Transverse colon (tissue), 4 donors: Measurements from ENCODE around the gene GEMIN5. TPM values are rescaled to one million over a fixed set of nuclear protein-coding genes. Genes with fewer than 3 reads are reported as not detected.

Source experiments
- DNase-seq: peaks from one replicate; pipeline ENCODE4 v3.0.0-alpha.2; 2019
- H3K27ac ChIP-seq, 4 donors: fragments of 200-600 bp; sonication (generic); 2 replicates each; pipeline ENCODE4 v1.5.1; 2016 to 2018; ENCODE audit warnings: inconsistent platforms in 4 of 4
- H3K27me3 ChIP-seq: fragments of 200-600 bp; sonication (generic); 2 replicates; pipeline ENCODE4 v1.5.1; 2017; ENCODE audit warnings: inconsistent platforms
- H3K36me3 ChIP-seq, 4 donors: fragments of 200-600 bp; sonication (generic); 2 replicates each; pipeline ENCODE4 v1.5.1; 2017 to 2019; ENCODE audit warnings: inconsistent platforms in 4 of 4
- H3K4me1 ChIP-seq, 4 donors: fragments of 200-600 bp; sonication (generic); 2 replicates each; pipeline ENCODE4 v1.5.1; 2017 to 2020; ENCODE audit warnings: inconsistent platforms in 4 of 4
- H3K4me3 ChIP-seq, 4 donors: fragments of 200-600 bp; sonication (generic); 1 replicate in 1 of 4; 2 replicates in 3 of 4; pipeline versions ENCODE4 v1.5.1 to v1.6.1; 2017 to 2019; ENCODE audit warnings: inconsistent platforms in 4 of 4
- H3K9me3 ChIP-seq, 2 donors: fragments of 200-600 bp; sonication (generic); 2 replicates each; pipeline ENCODE4 v1.5.1; 2017 to 2019; ENCODE audit warnings: inconsistent platforms in 2 of 2
- CTCF ChIP-seq, 5 experiments: fragments of 200-600 bp in 3 of 5; fragments of 450-650 bp in 2 of 5; sonication (generic) in 3 of 5; IDR thresholded peaks; 1 replicate in 2 of 5; 2 replicates in 3 of 5; pipeline ENCODE4 v1.5.1; 2016 to 2017; ENCODE audit warnings: antibody characterized with exemption in 5 of 5, inconsistent platforms in 3 of 5, mild to moderate bottlenecking in 2 of 5, moderate library complexity in 1 of 5
- EP300 ChIP-seq: sonication (generic); formaldehyde crosslinking; IDR thresholded peaks from one replicate; pipeline ENCODE4 v1.6.1; 2017; ENCODE audit warnings: antibody characterized with exemption, low read depth
- POLR2A ChIP-seq: fragments of 450-650 bp; IDR thresholded peaks from one replicate; pipeline ENCODE4 v1.6.1; 2016; ENCODE audit warnings: antibody characterized with exemption, mild to moderate bottlenecking, moderate library complexity
- POLR2AphosphoS5 ChIP-seq, 3 donors: sonication (generic); formaldehyde crosslinking; IDR thresholded peaks; one replicate each; pipeline ENCODE4 v1.6.1; 2016; ENCODE audit warnings: antibody characterized with exemption in 3 of 3
- WGBS, 2 donors: methylation state at CpG; one replicate each; pipeline ENCODE4 v1.1.5; 2018; ENCODE audit warnings: low coverage in 1 of 2; 5-methylcytosine and 5-hydroxymethylcytosine counted together
- in situ Hi-C, 4 donors: fragments of 200-750 bp; cut with MboI; loops; one replicate each; pipeline versions ENCODE4 v1.15.0 to v1.15.1; 2017; ENCODE audit warnings: low sequenced_read_pairs in 3 of 4, low pct_ligation_motif_present in 1 of 4, low pct_unique_long_range_greater_than_20kb in 1 of 4
- intact Hi-C: fragments of 100-400 bp; cut with DNase I; formaldehyde crosslinking; loops from one replicate; pipeline ENCODE4 v1.15.1; 2023; ENCODE audit warnings: low total_unique reads
- total RNA-seq, 4 donors: library from RNA; depleted of rRNA; stranded (reverse); fragments of >200 nt; gene quantifications; one replicate each; pipeline ENCODE4 v1.1.0, GENCODE V29; 2016

The GEMIN5 gene
- total RNA-seq, 4 donors from 2014 or later, result 3.4 to 39.4 (median 7.3) TPM

GRCh38 chr5:154863291-154864080, 74.5 kb downstream of the GEMIN5 start:
- DNase-seq, result no peak
- no peak for TF ChIP-seq POLR2AphosphoS5 (IDR thresholded peaks at IDR 0.05)
- no peak for TF ChIP-seq POLR2A
- no peak for TF ChIP-seq CTCF (IDR thresholded peaks at IDR 0.05)
- TF ChIP-seq EP300, result no peak
- Histone ChIP-seq H3K27ac (no peak overlapping the region), H3K27me3 (no peaks in the 10 kb centered on the region), H3K36me3 (peaks cover 0 to 26% (median 7%) of the 10 kb centered on the region in 4 donors), H3K4me1 (peaks cover 24 to 49% (median 39%) of the 10 kb centered on the region in 4 donors), H3K9me3 (no peaks in the 10 kb centered on the region), H3K4me3 (no peak overlapping the region)
- WGBS, 2 donors, result 85 to 92% methylated on average over 4 to 7 of the region's 7 CpGs
- in situ Hi-C loops, result no loop called here
- intact Hi-C loops, result no loop called here

- WGBS, 2 donors, result 72% methylated on average over 2 of the region's 2 CpGs
- intact Hi-C loops, result no loop called here
- Histone ChIP-seq H3K36me3 (peaks cover 0 to 24% (median 7%) of the 10 kb centered on the region in 4 donors), H3K27me3 (no peaks in the 10 kb centered on the region), H3K27ac (no peak overlapping the region), H3K4me1 (peaks cover 24 to 49% (median 39%) of the 10 kb centered on the region in 4 donors), H3K9me3 (no peaks in the 10 kb centered on the region), H3K4me3 (no peak overlapping the region)
- in situ Hi-C loops, result no loop called here
- DNase-seq, result no peak
- TF ChIP-seq POLR2AphosphoS5 (IDR thresholded peaks at IDR 0.05) (no peak), EP300 (no peak), POLR2A (no peak), CTCF (IDR thresholded peaks at IDR 0.05) (no peak)
These were observed 75.2 kb downstream of the GEMIN5 start for GRCh38 chr5:154862766-154863165.

- H3K4me3 ChIP-seq, result no peak overlapping the region
- in situ Hi-C loops, result no loop called here
- TF ChIP-seq POLR2A (no peak), POLR2AphosphoS5 (IDR thresholded peaks at IDR 0.05) (no peak), CTCF (IDR thresholded peaks at IDR 0.05) (no peak), EP300 (no peak)
- 62 to 78% methylated on average over 5 to 8 of the region's 8 CpGs for WGBS, 2 donors
- H3K9me3 ChIP-seq, result no peaks in the 10 kb centered on the region
- no peak overlapping the region for H3K27ac ChIP-seq
- H3K4me1 ChIP-seq, result peaks cover 24 to 51% (median 43%) of the 10 kb centered on the region in 4 donors
- no peak for DNase-seq
- intact Hi-C loops, result no loop called here
- no peaks in the 10 kb centered on the region for H3K27me3 ChIP-seq
- H3K36me3 ChIP-seq, result peaks cover 0 to 18% (median 6%) of the 10 kb centered on the region in 4 donors
These were observed 76.1 kb downstream of the GEMIN5 start for GRCh38 chr5:154861946-154862345.

GRCh38 chr5:154860765-154861164, 77.2 kb downstream of the GEMIN5 start:
- TF ChIP-seq POLR2A, result no peak
- TF ChIP-seq POLR2AphosphoS5 (IDR thresholded peaks at IDR 0.05), result no peak
- TF ChIP-seq EP300, result no peak
- no peak for TF ChIP-seq CTCF (IDR thresholded peaks at IDR 0.05)
- peaks cover 0 to 8% (median 2%) of the 10 kb centered on the region in 4 donors for H3K36me3 ChIP-seq
- H3K4me1 ChIP-seq, result peaks cover 24 to 48% (median 44%) of the 10 kb centered on the region in 4 donors
- intact Hi-C loops (no loop called here), in situ Hi-C loops (no loop called here)
- no peak for DNase-seq
- H3K9me3 ChIP-seq, result no peaks in the 10 kb centered on the region
- peak overlapping the region in 2 of 4 donors; percentile 76 to 78 for H3K4me3 ChIP-seq
- peak overlapping the region; percentile 95 to 99 (median 98) for H3K27ac ChIP-seq
- H3K27me3 ChIP-seq, result no peaks in the 10 kb centered on the region
- 20 to 28% methylated on average over 4 of the region's 4 CpGs for WGBS, 2 donors
